GM13976 (cell line): ENCODE measurements around the gene MGAT4B.
"Not testable (repeated sequence)": the region's sequence is repeated elsewhere in the genome, so short reads cannot be mapped to it uniquely, and the experiment has no call there.

Experiments
- DNase-seq: peaks from one replicate; pipeline ENCODE4 v3.0.0; 2012; ENCODE audit warnings: low spot score
- in situ Hi-C: fragments of 300-500 bp; cut with MboI; formaldehyde crosslinking; loops from one replicate; pipeline ENCODE4 v1.12.0; 2022; ENCODE audit warnings: low sequenced_read_pairs, mixed read lengths, inconsistent platforms; ENCODE audit not compliant: unreplicated experiment
- TF ChIP-seq, protein P1 (sequence below): IDR thresholded peaks from 2 replicates; pipeline ENCODE4 v1.5.1; 2012; ENCODE audit warnings: borderline replicate concordance, mild to moderate bottlenecking; ENCODE audit not compliant: insufficient read depth; ENCODE audit errors: extremely low read depth, missing control alignments, control extremely low read depth

MGAT4B gene

DNA sequence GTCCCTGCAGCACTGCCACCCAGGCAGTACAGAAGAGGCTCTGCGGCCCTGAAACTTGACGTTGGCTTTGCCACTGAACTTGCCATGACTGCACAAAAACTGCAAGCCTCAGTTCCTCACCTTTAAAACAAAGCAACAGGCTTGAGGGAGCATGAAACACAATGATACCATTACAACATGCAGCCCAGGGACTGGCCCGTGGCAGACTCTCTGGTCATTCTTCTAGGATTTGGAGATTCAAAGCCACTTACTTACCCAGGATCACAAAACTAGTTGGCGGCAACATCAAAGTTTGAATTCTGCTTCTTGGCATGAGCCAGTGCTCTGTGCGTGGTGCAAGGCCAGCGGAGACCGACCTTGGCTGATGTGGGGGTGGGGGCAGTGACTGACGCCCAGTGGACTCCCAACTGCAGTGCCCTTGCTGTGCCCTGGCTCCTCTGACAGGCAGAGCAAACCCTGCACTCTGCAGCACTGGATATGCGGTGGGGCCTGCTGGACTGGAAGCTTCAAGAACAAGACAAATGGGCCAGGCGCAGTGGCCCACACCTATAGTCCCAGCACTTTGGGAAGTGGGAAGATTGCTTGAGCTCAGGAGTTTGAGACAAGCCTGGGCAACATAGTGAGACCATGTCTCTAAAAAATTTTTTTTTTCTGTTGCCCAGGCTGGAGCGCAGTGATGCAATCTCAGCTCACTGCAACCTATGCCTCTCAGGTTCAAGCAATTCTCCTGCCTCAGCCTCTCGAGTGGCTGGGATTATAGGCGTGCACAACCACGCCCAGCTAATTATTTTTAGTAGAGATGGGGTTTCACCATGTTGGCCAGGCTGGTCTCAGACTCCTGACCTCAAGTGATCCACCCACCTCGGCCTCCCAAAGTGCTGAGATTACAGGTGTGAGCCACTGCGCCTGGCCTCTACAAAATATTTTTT, 32.9 kb upstream of the MGAT4B start:
- TF ChIP-seq, protein P1, sequence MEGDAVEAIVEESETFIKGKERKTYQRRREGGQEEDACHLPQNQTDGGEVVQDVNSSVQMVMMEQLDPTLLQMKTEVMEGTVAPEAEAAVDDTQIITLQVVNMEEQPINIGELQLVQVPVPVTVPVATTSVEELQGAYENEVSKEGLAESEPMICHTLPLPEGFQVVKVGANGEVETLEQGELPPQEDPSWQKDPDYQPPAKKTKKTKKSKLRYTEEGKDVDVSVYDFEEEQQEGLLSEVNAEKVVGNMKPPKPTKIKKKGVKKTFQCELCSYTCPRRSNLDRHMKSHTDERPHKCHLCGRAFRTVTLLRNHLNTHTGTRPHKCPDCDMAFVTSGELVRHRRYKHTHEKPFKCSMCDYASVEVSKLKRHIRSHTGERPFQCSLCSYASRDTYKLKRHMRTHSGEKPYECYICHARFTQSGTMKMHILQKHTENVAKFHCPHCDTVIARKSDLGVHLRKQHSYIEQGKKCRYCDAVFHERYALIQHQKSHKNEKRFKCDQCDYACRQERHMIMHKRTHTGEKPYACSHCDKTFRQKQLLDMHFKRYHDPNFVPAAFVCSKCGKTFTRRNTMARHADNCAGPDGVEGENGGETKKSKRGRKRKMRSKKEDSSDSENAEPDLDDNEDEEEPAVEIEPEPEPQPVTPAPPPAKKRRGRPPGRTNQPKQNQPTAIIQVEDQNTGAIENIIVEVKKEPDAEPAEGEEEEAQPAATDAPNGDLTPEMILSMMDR = no peak
- in situ Hi-C loops = no loop called here
- no peak for DNase-seq

DNA sequence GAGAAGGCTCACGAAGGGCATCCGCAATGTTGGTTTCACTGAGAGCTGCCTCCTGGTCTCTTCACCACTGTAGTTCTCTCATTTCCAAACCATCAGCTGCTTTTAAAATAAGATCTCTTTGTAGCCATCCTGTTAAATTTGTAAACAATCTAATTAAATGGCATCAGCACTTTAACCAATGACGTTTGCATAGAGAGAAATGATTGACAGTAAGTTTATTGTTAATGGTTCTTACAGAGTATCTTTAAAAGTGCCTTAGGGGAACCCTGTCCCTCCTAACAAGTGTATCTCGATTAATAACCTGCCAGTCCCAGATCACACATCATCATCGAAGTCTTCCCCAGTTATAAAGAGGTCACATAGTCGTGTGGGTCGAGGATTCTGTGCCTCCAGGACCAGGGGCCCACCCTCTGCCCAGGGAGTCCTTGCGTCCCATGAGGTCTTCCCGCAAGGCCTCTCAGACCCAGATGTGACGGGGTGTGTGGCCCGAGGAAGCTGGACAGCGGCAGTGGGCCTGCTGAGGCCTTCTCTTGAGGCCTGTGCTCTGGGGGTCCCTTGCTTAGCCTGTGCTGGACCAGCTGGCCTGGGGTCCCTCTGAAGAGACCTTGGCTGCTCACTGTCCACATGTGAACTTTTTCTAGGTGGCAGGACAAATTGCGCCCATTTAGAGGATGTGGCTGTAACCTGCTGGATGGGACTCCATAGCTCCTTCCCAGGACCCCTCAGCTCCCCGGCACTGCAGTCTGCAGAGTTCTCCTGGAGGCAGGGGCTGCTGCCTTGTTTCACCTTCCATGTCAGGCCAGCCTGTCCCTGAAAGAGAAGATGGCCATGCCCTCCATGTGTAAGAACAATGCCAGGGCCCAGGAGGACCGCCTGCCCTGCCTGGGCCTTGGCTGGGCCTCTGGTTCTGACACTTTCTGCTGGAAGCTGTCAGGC, 30.7 kb upstream of the MGAT4B start:
- in situ Hi-C loops = no loop called here
- no peak for DNase-seq
- TF ChIP-seq, protein P1 = no peak

DNA sequence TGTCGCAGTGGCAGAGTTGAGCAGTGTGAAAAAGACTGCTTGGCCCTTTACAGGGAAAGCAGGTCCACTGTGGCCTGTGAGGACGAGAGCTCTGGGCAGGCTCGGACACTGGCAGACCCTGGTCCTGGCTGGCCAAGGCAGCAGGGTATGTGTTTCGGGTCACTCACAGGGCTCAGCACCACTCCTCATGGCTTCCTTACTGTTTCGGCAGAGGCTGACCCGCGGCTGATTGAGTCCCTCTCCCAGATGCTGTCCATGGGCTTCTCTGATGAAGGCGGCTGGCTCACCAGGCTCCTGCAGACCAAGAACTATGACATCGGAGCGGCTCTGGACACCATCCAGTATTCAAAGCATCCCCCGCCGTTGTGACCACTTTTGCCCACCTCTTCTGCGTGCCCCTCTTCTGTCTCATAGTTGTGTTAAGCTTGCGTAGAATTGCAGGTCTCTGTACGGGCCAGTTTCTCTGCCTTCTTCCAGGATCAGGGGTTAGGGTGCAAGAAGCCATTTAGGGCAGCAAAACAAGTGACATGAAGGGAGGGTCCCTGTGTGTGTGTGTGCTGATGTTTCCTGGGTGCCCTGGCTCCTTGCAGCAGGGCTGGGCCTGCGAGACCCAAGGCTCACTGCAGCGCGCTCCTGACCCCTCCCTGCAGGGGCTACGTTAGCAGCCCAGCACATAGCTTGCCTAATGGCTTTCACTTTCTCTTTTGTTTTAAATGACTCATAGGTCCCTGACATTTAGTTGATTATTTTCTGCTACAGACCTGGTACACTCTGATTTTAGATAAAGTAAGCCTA, 29.8 kb upstream of the MGAT4B start:
- TF ChIP-seq, protein P1 = no peak
- DNase-seq = peak; percentile 63
- in situ Hi-C loops = no loop called here

DNA sequence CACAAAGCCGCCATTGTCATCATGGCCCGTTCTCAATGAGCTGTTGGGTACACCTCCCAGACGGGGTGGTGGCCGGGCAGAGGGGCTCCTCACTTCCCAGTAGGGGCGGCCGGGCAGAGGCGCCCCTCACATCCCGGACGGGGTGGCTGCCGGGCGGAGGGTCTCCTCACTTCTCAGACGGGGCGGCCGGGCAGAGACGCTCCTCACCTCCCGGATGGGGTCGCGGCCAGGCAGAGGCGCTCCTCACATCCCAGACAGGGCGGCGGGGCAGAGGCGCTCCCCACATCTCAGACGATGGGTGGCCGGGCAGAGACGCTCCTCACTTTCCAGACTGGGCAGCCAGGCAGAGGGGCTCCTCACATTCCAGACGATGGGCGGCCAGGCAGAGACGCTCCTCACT, 28.2 kb upstream of the MGAT4B start:
- DNase-seq, in situ Hi-C loops: not testable (repeated sequence)

DNA sequence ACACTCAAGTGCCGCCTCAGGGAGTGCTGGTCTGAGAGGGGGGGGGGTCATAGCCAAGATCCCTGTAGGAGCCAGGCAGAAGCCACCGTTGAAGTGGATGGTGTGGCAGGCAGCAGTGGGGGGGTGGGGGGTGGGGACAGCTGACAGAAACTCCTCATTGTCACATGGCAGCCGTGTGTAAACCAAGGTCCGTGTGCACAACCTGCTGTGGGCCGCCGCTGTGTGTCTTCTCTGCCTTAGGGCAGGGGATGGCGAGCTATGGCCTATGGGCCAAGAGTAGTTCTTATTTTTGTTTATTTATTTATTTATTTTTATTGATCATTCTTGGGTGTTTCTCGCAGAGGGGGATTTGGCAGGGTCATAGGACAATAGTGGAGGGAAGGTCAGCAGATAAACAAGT, 27.5 kb upstream of the MGAT4B start:
- in situ Hi-C loops = no loop called here
- TF ChIP-seq, protein P1 = no peak
- no peak for DNase-seq

DNA sequence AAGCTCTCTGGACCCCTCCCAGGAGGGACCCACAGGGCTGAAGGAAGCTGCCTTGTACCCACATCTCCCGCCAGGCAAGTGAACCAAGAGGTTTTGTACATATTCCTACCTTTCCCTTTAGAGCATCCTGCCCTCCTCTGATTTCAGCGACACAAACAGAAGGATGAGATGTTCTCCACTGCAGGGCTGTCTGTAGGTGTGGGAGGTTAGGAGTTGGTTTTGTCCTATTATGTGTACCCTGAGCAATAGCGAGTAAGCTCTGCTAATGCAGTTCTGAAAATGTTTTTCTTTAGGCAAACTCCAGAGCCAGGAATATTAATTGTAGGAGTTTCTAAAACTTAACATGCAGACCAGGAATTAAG, 27.0 kb upstream of the MGAT4B start:
- TF ChIP-seq, protein P1 = no peak
- in situ Hi-C loops = no loop called here
- DNase-seq = no peak
